Liver (tissue), 9 donors: Measurements from ENCODE around the gene CD9. TPM values are rescaled to one million over a fixed set of nuclear protein-coding genes. Genes with fewer than 3 reads are reported as not detected.
A peak's percentile ranks its signal among the peaks of the same experiment; 100 is the strongest.

Experiments used
- DNase-seq: peaks from one replicate; pipeline ENCODE4 v3.0.0-alpha.2; 2017; ENCODE audit warnings: low spot score
- H3K27ac ChIP-seq, 2 donors: one replicate each; pipeline ENCODE4 v1.7.0; 2013; ENCODE audit warnings: inconsistent platforms in 2 of 2, low read length in 2 of 2, control low read depth in 1 of 2, low read depth in 1 of 2, mild to moderate bottlenecking in 1 of 2
- H3K27me3 ChIP-seq, 4 donors: one replicate each; pipeline versions ENCODE4 v1.6.1 to v1.7.0; 2013; ENCODE audit warnings: low read length in 3 of 4, inconsistent platforms in 1 of 4, mild to moderate bottlenecking in 1 of 4, moderate library complexity in 1 of 4; ENCODE audit not compliant: control insufficient read depth in 4 of 4, insufficient read depth in 4 of 4
- H3K36me3 ChIP-seq, 4 donors: one replicate each; pipeline versions ENCODE4 v1.6.1 to v1.7.0; 2013; ENCODE audit warnings: low read length in 3 of 4, mild to moderate bottlenecking in 3 of 4, low read depth in 1 of 4, moderate library complexity in 1 of 4; ENCODE audit not compliant: control insufficient read depth in 4 of 4, insufficient read depth in 3 of 4
- H3K4me1 ChIP-seq, 4 donors: one replicate each; pipeline versions ENCODE4 v1.6.1 to v1.7.0; 2013; ENCODE audit warnings: low read length in 3 of 4, mild to moderate bottlenecking in 3 of 4, moderate library complexity in 1 of 4; ENCODE audit not compliant: control insufficient read depth in 4 of 4, insufficient read depth in 4 of 4
- H3K4me3 ChIP-seq, 3 donors: one replicate each; pipeline versions ENCODE4 v1.6.1 to v1.7.0; 2013; ENCODE audit warnings: low read length in 3 of 3, control low read depth in 1 of 3, low read depth in 1 of 3, mild to moderate bottlenecking in 1 of 3
- H3K9ac ChIP-seq, 2 donors: one replicate each; pipeline ENCODE4 v1.7.0; 2013; ENCODE audit warnings: low read length in 2 of 2, mild to moderate bottlenecking in 2 of 2, moderate library complexity in 2 of 2, control low read depth in 1 of 2, low read depth in 1 of 2
- H3K9me3 ChIP-seq, 4 donors: one replicate each; pipeline versions ENCODE4 v1.6.1 to v1.7.0; 2013; ENCODE audit warnings: low read length in 3 of 4; ENCODE audit not compliant: control insufficient read depth in 4 of 4
- EGR1 ChIP-seq, 2 donors: IDR thresholded peaks; 2 replicates each; pipeline ENCODE4 v1.6.1; 2016 to 2018; ENCODE audit warnings: antibody characterized with exemption in 2 of 2, low read depth in 2 of 2
- FOXA1 ChIP-seq: IDR thresholded peaks from 2 replicates; pipeline ENCODE4 v1.6.1; 2016; ENCODE audit warnings: antibody characterized with exemption
- FOXA2 ChIP-seq: IDR thresholded peaks from 2 replicates; pipeline ENCODE4 v1.6.1; 2016; ENCODE audit warnings: antibody characterized with exemption
- GABPA ChIP-seq, 2 donors: IDR thresholded peaks in 1 of 2; conservative IDR thresholded peaks in 1 of 2; 2 replicates each; pipeline ENCODE4 v1.6.1; 2016; ENCODE audit warnings: antibody characterized with exemption in 2 of 2, mild to moderate bottlenecking in 1 of 2, moderate library complexity in 1 of 2
- HNF4A ChIP-seq, 2 donors: conservative IDR thresholded peaks; 2 replicates each; pipeline ENCODE4 v1.6.1; 2016; ENCODE audit warnings: antibody characterized with exemption in 2 of 2, mild to moderate bottlenecking in 2 of 2
- HNF4G ChIP-seq: IDR thresholded peaks from 2 replicates; pipeline ENCODE4 v1.6.1; 2016; ENCODE audit warnings: antibody characterized with exemption
- JUND ChIP-seq, 2 donors: IDR thresholded peaks; 2 replicates each; pipeline ENCODE4 v1.6.1; 2016; ENCODE audit warnings: antibody characterized with exemption in 2 of 2
- MAX ChIP-seq: IDR thresholded peaks from 2 replicates; pipeline ENCODE4 v1.6.1; 2016; ENCODE audit warnings: antibody characterized with exemption
- NR2F2 ChIP-seq: IDR thresholded peaks from 2 replicates; pipeline ENCODE4 v1.6.1; 2016; ENCODE audit warnings: antibody characterized with exemption
- RAD21 ChIP-seq, 2 donors: IDR thresholded peaks; 2 replicates each; pipeline ENCODE4 v1.6.1; 2016; ENCODE audit warnings: antibody characterized with exemption in 2 of 2, mild to moderate bottlenecking in 2 of 2
- RXRA ChIP-seq, 2 donors: IDR thresholded peaks; 2 replicates each; pipeline ENCODE4 v1.6.1; 2017 to 2018; ENCODE audit warnings: antibody characterized with exemption in 2 of 2, mild to moderate bottlenecking in 1 of 2
- SP1 ChIP-seq: IDR thresholded peaks from 2 replicates; pipeline ENCODE4 v1.6.1; 2018; ENCODE audit warnings: antibody characterized with exemption, mild to moderate bottlenecking
- TAF1 ChIP-seq: conservative IDR thresholded peaks from 2 replicates; pipeline ENCODE4 v1.6.1; 2016; ENCODE audit warnings: antibody characterized with exemption, mild to moderate bottlenecking
- YY1 ChIP-seq: IDR thresholded peaks from 2 replicates; pipeline ENCODE4 v1.6.1; 2016; ENCODE audit warnings: antibody characterized with exemption, mild to moderate bottlenecking
- WGBS: extraction: QIAGEN DNeasy Blood & Tissue Kit; methylation state at CpG from one replicate; pipeline ENCODE4 v1.1.7; 2013; 5-methylcytosine and 5-hydroxymethylcytosine counted together
- polyA plus RNA-seq, 2 donors: library from polyadenylated mRNA; stranded (reverse) in 1 of 2; unstranded in 1 of 2; fragments of 200-250 nt in 1 of 2; fragments of >200 nt in 1 of 2; fragmentation: Nextera tagmentation in 1 of 2; extraction: Ambion mirVana in 1 of 2; gene quantifications; one replicate each; pipeline versions ENCODE4 v1.2.1 to v1.2.3, GENCODE V29; 2013 to 2015
- total RNA-seq, 2 donors: library from RNA; depleted of rRNA; stranded (reverse); fragments of >200 nt; gene quantifications; one replicate each; pipeline ENCODE4 v1.2.3, GENCODE V29; 2014
- TF ChIP-seq, protein P1 (sequence below): IDR thresholded peaks from 2 replicates; pipeline ENCODE4 v1.6.1; 2016; ENCODE audit warnings: antibody characterized with exemption
- TF ChIP-seq, protein P2 (sequence below): IDR thresholded peaks from 2 replicates; pipeline ENCODE4 v1.6.1; 2016; ENCODE audit warnings: antibody characterized with exemption, mild to moderate bottlenecking
- TF ChIP-seq, protein P3 (sequence below): fragments of 150-350 bp; IDR thresholded peaks from 2 replicates; pipeline ENCODE4 v1.5.1; 2017; ENCODE audit warnings: improper control_type of control experiment, low read depth, low read length; ENCODE audit not compliant: missing input control
- TF ChIP-seq, protein P4 (sequence below): IDR thresholded peaks from 2 replicates; pipeline ENCODE4 v1.6.1; 2016; ENCODE audit warnings: antibody characterized with exemption
- donor health status: healthy.
- donor health status: healthy.
- donor health status: healthy.
- donor health status: healthy.
- donor health status: healthy.

Gene CD9
- total and polyA plus RNA-seq, 4 donors: 18.7 to 65.2 (median 32.4) TPM

DNA sequence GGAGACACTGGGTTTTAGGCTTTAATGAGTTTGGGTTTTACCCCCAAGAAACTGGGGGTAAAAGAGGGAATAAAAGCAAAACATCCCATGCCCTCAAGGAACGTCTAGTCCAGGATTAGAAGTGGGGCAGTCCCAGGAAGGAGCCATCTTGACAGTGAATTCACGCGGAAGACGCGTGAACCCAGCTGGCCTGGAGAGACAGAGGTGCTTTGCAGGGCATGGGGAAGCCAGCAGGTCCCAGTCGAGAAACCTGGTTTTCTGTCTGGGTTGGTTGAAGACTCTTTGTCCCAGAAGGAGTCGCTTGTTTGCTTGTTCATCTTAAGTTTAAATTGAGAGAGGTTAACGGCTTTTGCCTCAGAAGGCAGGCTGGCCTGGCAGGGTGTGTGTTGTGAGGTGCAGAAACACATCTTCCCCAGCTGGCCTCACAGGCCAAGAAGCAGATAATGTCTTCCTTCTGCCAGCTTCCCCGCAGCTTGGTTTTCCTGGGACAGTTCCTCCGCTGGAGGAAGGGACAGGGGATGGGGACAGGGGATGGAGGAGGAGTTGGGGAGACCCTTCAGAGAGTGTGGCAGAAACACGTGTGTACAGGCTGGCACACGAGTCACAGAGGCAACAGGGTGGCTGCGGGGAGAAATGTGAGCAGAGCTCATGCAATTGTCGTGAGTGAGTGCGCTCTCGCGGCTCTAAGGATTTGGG, 18.5 kb upstream of the CD9 start:
- peak overlapping the region; percentile 94 to 99 for H3K27ac ChIP-seq

More for the DNA sequence above, 18.5 kb upstream of the CD9 start:
- peaks cover 14 to 51% (median 32%) of the 10 kb centered on the region in 4 donors for H3K4me1 ChIP-seq
- TF ChIP-seq RAD21 (IDR thresholded peaks at IDR 0.05) (no peak), JUND (IDR thresholded peaks at IDR 0.05) (no peak), FOXA1 (no peak), GABPA (IDR thresholded peaks at IDR 0.05 in 1 of 2, conservative IDR thresholded peaks at IDR 0.05 in 1 of 2) (no peak), YY1 (no peak), HNF4G (no peak), HNF4A (conservative IDR thresholded peaks at IDR 0.05) (no peak), FOXA2 (no peak), EGR1 (IDR thresholded peaks at IDR 0.05; ENCODE audit: low read depth in 2 of 2) (no peak), MAX (no peak), TAF1 (no peak), SP1 (no peak), RXRA (IDR thresholded peaks at IDR 0.05) (no peak), NR2F2 (no peak)
- TF ChIP-seq, protein P1, sequence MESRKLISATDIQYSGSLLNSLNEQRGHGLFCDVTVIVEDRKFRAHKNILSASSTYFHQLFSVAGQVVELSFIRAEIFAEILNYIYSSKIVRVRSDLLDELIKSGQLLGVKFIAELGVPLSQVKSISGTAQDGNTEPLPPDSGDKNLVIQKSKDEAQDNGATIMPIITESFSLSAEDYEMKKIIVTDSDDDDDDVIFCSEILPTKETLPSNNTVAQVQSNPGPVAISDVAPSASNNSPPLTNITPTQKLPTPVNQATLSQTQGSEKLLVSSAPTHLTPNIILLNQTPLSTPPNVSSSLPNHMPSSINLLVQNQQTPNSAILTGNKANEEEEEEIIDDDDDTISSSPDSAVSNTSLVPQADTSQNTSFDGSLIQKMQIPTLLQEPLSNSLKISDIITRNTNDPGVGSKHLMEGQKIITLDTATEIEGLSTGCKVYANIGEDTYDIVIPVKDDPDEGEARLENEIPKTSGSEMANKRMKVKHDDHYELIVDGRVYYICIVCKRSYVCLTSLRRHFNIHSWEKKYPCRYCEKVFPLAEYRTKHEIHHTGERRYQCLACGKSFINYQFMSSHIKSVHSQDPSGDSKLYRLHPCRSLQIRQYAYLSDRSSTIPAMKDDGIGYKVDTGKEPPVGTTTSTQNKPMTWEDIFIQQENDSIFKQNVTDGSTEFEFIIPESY: no peak
- TF ChIP-seq, protein P2, sequence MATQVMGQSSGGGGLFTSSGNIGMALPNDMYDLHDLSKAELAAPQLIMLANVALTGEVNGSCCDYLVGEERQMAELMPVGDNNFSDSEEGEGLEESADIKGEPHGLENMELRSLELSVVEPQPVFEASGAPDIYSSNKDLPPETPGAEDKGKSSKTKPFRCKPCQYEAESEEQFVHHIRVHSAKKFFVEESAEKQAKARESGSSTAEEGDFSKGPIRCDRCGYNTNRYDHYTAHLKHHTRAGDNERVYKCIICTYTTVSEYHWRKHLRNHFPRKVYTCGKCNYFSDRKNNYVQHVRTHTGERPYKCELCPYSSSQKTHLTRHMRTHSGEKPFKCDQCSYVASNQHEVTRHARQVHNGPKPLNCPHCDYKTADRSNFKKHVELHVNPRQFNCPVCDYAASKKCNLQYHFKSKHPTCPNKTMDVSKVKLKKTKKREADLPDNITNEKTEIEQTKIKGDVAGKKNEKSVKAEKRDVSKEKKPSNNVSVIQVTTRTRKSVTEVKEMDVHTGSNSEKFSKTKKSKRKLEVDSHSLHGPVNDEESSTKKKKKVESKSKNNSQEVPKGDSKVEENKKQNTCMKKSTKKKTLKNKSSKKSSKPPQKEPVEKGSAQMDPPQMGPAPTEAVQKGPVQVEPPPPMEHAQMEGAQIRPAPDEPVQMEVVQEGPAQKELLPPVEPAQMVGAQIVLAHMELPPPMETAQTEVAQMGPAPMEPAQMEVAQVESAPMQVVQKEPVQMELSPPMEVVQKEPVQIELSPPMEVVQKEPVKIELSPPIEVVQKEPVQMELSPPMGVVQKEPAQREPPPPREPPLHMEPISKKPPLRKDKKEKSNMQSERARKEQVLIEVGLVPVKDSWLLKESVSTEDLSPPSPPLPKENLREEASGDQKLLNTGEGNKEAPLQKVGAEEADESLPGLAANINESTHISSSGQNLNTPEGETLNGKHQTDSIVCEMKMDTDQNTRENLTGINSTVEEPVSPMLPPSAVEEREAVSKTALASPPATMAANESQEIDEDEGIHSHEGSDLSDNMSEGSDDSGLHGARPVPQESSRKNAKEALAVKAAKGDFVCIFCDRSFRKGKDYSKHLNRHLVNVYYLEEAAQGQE: no peak
- TF ChIP-seq, protein P3, sequence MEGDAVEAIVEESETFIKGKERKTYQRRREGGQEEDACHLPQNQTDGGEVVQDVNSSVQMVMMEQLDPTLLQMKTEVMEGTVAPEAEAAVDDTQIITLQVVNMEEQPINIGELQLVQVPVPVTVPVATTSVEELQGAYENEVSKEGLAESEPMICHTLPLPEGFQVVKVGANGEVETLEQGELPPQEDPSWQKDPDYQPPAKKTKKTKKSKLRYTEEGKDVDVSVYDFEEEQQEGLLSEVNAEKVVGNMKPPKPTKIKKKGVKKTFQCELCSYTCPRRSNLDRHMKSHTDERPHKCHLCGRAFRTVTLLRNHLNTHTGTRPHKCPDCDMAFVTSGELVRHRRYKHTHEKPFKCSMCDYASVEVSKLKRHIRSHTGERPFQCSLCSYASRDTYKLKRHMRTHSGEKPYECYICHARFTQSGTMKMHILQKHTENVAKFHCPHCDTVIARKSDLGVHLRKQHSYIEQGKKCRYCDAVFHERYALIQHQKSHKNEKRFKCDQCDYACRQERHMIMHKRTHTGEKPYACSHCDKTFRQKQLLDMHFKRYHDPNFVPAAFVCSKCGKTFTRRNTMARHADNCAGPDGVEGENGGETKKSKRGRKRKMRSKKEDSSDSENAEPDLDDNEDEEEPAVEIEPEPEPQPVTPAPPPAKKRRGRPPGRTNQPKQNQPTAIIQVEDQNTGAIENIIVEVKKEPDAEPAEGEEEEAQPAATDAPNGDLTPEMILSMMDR: no peak
- TF ChIP-seq, protein P4, sequence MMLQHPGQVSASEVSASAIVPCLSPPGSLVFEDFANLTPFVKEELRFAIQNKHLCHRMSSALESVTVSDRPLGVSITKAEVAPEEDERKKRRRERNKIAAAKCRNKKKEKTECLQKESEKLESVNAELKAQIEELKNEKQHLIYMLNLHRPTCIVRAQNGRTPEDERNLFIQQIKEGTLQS: no peak
- DNase-seq: no peak
- H3K4me3 ChIP-seq: no peak overlapping the region
- WGBS: 51% methylated on average over 17 of the region's 17 CpGs
- H3K9me3 ChIP-seq: no peaks in the 10 kb centered on the region
- no peaks in the 10 kb centered on the region for H3K27me3 ChIP-seq
- peak overlapping the region; percentile 15 to 64 for H3K9ac ChIP-seq
- no peaks in the 10 kb centered on the region for H3K36me3 ChIP-seq
